Activated T-cell treated with anti-CD3 and anti-CD28 coated beads, Interleukin-2, amount 50 U/mL, for 1 hour (primary cell): Measurements from ENCODE around the gene GHRH.

ENCODE experiments used
- DNase-seq: peaks from one replicate; pipeline ENCODE4 v3.0.0-alpha.2; 2020

GHRH gene

GRCh38 chr20:37290158-37290810 is 28.7 kb upstream of the GHRH start:
- no peak for DNase-seq

- no peak for DNase-seq
Measured at GRCh38 chr20:37288091-37288490, 26.5 kb upstream of the GHRH start.

DNA sequence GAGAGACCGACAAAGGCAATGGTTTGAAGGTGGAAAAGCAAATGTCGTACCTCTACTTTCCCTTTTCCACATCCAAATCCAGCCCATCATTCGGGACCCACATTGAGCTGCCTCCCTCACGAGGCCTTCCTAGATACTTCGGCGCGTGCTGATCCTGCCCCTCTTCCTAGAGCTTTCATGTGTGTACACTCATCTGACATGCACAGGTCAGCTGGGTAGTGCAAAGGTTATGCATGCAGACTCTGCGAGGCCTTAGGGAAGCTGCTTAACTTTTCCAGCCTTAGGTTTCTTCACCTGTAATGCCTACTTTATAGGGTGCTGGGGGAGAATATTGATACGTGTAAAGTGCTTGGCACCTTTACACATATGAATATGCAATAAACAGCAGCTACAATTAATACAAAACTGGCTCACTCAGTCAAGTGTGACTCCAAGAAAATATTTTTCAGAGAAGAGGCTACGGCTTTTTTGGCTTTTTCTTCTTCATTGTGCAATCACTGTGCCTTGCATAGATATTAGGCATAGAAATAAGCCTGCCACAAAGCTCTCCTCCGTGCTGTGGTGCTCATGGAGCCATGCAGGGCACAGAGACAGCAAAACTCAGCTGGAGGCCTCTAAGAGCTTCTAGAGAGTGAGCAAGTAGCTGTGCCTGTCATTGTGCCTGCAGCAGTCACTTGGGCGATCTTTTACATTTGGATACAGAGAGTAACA is 24.2 kb upstream of the GHRH start:
- DNase-seq = no peak

DNA sequence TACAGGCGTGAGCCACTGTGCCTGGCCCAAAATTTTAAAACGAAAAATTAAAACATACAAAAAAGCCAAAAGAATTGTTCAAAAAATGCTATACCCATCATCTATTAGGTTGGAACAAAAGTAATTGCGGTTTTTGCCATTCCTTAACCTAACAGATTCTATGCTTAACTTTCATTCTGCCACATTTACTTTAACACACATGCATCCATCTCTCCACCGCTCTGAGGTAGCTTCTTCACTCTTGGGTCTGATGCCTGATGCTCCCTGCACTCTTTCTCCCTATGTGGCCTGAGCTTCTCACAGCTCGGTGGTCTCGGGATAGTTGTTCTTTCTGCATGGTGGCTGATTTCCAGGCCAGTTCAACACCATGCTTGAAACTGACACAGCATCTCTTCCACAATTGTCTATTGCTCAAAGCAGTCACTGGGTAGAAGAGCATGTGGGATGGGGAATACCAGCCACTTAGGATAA is 23.1 kb upstream of the GHRH start:
- DNase-seq = no peak

DNA sequence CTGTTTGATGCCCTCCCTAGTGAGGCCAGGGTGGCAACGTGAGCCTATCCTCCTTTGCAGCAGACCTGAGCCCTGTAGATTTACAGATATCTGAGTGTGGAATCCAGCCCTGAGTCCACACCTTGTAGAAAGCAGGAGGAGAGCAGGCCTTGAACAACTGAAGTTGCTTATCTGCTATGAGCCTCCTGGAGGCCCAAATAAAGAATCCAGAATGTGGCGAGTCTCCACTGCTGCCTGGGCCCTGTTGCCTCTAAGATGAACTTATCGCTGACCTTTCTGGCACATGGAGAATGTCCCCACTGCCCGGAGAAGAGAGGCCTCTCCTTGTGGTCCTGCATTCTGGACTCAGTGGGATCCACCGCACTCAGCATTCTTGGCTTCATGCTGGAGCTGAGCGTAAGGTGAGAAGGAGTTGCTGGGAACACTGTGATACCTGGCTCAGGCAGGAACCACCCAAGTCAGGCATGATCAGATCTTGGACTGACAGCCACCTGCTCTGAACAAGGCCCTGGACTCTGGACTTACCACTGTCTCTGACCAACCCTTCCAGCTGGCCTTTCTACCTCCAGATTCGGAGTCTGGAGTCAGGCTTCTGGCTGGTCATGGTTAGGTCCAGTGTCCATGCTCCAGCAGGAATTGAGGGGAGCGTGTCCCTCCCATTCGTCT is 22.0 kb upstream of the GHRH start:
- DNase-seq = no peak

DNA sequence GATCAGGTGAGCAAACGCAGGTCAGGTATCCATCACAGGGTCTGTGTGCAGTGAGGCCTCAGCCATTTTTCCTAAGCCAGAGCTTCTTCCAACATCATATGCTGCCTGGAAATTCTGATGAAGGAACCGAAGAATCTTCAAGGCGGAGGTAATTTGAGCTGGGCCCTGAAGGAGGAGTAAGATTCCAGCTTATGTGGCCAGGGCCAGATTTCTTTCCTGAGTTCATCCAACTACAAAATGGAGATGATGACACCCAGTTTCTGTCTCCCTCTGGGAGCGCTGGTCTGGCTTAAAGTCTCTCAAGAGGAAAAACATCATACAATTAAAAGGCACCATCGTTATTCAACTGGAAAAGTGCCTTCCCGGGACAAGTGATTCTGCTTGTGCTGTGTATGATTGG is 20.9 kb upstream of the GHRH start:
- no peak for DNase-seq

- no peak for DNase-seq
Measured at GRCh38 chr20:37280403-37280802, 18.8 kb upstream of the GHRH start.

DNA sequence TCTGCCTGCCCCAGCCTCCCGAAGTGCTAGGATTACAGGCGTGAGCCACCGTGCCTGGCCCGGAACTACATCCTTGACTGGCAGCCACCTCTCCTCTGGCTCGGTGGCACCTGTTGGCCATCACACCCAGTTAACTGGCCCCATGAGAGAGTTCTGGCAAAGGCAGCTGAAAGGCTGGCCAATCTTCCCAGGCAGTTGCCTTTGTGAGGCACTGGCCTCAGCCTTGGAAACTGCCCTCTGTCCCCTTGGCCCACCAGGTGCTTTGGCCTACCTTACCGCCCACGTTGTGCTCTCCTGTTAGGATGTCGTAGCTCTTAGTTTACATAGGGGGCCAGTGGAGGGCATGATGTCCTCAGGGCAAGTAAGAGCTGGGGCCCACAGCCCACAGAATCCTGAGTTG is 18.2 kb upstream of the GHRH start:
- no peak for DNase-seq

DNA sequence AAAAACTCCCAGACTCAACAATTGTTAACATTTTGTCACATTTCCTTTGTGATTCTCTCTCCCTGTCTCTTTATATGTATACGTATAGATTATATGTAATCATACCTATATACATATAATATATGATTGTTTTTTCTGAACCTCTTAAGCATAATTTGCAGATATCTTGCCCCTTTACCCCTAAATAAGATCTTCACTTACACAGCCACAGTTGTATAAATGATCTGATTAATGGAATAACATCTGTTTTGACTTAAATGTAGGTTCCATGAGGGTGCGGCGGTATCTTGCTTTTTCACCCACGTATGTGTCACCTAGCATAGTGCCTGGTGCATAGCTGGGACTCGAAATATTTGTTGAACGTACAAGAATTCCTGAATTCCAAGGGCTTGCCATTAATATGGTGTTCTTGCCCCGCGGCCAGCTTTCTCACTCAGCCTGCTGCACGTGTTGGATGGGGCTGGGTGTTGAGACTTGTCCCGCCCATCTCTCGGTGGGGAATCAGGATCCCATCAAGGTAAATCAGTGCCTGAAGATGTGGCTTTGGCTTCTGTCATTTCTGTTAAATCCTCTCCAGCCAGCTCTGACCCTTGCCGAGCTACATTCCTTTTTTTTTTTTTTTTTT is 17.5 kb upstream of the GHRH start:
- DNase-seq = no peak

DNA sequence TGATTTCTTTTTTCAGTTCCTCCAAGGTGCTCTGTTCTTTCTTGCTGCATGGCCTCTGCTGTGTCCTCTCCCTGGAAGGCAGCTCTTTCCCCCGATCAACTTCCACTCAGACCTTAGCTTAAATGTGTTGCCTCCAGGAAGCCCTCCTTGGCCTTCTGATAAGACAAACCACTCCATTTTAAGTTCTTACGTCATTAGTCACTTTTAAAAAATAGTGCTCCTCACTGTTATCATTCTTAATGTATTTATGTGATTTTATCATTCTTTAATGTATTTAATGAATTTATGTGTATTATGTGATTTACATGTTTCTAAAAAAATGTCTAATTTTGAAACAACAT is 15.6 kb upstream of the GHRH start:
- DNase-seq = no peak

GRCh38 chr20:37276494-37277252 is 15.1 kb upstream of the GHRH start:
- no peak for DNase-seq

DNA sequence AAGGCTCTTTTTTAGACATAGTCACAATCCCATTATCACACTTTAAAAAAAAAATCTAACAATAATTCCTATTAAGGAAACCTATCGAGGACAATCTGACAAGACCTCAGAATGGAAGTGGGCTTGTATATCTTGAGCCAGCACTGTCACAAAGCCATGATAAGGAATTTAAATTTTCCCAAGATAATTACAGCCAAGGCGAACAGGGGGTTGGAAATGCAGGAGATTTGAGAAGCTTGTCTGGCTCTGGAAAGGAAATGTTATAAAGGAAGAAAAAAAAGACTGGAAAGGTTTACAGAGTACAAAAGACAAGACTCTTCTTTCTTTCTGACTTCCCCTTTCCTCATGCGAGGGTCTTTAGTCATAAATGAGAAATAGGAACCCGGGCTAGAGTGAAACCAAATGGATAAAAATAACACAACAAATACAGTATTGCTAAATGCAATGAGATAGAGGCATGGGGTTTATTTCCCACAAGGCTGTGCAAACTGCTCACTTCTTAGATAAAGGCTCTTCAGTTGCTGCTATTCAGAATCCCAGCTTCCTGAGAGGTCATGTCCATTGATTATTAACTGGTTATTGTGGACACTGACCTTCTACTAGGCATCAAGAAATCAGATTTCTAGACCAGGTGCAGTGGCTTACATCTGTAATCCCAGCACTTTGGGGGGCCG is 13.4 kb upstream of the GHRH start:
- DNase-seq = no peak

DNA sequence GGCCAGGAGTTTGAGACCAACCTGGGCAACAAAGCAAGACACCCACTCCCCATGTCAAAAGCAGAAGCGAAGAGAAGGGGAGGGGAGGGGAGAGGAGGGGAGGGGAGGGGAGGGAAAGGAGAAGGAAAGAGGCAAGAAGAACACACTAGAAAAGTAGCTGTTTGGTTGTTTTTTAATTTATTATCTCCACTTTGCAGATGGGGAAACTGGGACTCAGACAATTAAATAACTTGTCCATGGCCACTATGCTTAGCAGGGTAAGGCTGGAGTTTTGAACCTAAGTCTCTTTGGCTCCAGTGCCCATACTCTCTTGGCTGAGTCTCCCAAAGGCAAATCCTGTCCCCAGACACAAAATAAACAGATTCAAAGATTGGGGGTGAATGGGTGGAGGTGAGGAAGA is 12.4 kb upstream of the GHRH start:
- DNase-seq = no peak

DNA sequence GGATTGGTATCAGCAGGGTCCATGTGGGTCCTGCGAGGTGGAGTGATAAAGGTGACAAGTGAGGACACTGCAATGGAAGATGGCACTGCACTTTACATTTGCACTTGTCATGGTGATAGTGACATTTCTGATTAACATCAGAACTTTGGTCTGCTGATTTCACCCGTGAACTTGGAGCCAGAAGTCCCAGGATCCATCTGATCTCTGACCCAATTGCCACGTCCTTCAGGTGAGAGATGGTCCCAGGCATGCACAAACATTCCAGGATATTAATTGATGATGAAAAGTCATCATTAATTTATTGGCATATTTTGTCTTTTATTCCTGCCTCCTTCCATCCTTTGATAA is 9.8 kb upstream of the GHRH start:
- no peak for DNase-seq

- DNase-seq = no peak
Measured at GRCh38 chr20:37270576-37271420, 9.2 kb upstream of the GHRH start.

GRCh38 chr20:37267667-37268313 is 6.2 kb upstream of the GHRH start:
- DNase-seq = no peak

GRCh38 chr20:37266940-37267666 is 5.5 kb upstream of the GHRH start:
- no peak for DNase-seq

DNA sequence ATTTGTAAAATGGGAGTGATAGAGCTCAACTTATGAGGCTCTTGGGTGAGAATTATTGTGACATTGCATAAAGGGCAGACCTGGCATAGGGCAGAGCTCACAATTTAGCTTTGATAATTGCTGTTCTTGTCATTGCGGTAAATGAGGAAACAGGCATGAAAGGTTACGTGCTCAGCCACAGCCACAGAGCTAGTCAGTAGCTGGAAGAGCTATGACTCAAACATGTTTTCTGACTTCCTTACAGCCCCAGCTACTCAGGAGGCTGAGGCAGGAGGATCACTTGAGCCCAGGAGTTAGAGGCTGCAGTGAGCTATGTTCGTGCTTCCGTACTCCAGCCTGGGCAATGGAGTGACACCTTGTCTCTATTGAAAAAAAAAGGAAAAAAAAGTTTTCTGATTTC is 3.5 kb upstream of the GHRH start:
- no peak for DNase-seq

DNA sequence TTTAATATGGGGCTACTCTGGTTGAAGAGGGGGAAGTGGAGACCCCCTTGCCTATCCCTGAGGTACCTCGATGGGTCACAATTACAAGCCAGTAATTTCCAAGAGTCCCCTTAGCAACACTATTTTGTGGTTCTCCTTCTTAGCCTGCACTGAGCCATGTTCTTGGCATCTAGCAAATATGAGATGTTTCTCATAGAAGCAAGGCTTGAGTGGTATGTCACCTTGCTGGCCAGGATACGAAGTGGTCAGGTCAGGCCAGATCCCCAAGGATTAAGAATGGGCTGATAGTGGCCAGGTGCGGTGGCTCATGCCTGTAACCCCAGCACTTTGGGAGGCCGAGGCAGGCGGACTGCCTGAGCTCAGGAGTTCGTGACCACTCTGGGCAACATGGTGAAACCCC is 2.1 kb upstream of the GHRH start:
- DNase-seq = no peak

DNA sequence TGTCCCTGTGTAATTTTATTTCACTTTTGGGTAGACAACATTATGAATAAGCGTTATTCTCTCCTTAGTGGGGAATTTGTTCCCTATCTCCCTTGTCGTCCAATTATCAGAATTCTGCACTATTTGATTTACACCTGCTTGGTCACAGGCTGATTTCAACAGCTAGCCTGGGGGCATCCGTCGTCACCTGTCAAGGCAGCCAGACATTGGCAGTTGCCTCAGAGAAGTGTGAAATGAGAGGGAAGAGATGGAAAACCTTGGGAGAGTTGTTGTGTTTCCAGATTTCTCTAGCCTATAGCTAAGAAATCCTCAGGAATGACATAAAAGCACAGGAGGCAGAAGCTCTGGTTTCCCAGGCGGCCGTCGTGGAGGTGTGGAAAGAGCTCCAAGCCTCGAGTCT is 891 bp upstream of the GHRH start:
- no peak for DNase-seq

GRCh38 chr20:37260923-37261322 is 691 bp downstream of the GHRH start:
- DNase-seq = no peak
